Transverse colon (tissue), 4 donors: ENCODE data around the gene CBX6. TPM values are rescaled to one million over a fixed set of nuclear protein-coding genes. Genes with fewer than 3 reads are reported as not detected.

ENCODE experiments used
- DNase-seq: peaks from one replicate; pipeline ENCODE4 v3.0.0-alpha.2; 2019
- H3K27ac ChIP-seq, 4 donors: fragments of 200-600 bp; sonication (generic); 2 replicates each; pipeline ENCODE4 v1.5.1; 2016 to 2018; ENCODE audit warnings: inconsistent platforms in 4 of 4
- H3K27me3 ChIP-seq: fragments of 200-600 bp; sonication (generic); 2 replicates; pipeline ENCODE4 v1.5.1; 2017; ENCODE audit warnings: inconsistent platforms
- H3K36me3 ChIP-seq, 4 donors: fragments of 200-600 bp; sonication (generic); 2 replicates each; pipeline ENCODE4 v1.5.1; 2017 to 2019; ENCODE audit warnings: inconsistent platforms in 4 of 4
- H3K4me1 ChIP-seq, 4 donors: fragments of 200-600 bp; sonication (generic); 2 replicates each; pipeline ENCODE4 v1.5.1; 2017 to 2020; ENCODE audit warnings: inconsistent platforms in 4 of 4
- H3K4me3 ChIP-seq, 4 donors: fragments of 200-600 bp; sonication (generic); 1 replicate in 1 of 4; 2 replicates in 3 of 4; pipeline versions ENCODE4 v1.5.1 to v1.6.1; 2017 to 2019; ENCODE audit warnings: inconsistent platforms in 4 of 4
- H3K9me3 ChIP-seq, 2 donors: fragments of 200-600 bp; sonication (generic); 2 replicates each; pipeline ENCODE4 v1.5.1; 2017 to 2019; ENCODE audit warnings: inconsistent platforms in 2 of 2
- CTCF ChIP-seq, 5 experiments: fragments of 200-600 bp in 3 of 5; fragments of 450-650 bp in 2 of 5; sonication (generic) in 3 of 5; IDR thresholded peaks; 1 replicate in 2 of 5; 2 replicates in 3 of 5; pipeline ENCODE4 v1.5.1; 2016 to 2017; ENCODE audit warnings: antibody characterized with exemption in 5 of 5, inconsistent platforms in 3 of 5, mild to moderate bottlenecking in 2 of 5, moderate library complexity in 1 of 5
- EP300 ChIP-seq: sonication (generic); formaldehyde crosslinking; IDR thresholded peaks from one replicate; pipeline ENCODE4 v1.6.1; 2017; ENCODE audit warnings: antibody characterized with exemption, low read depth
- POLR2A ChIP-seq: fragments of 450-650 bp; IDR thresholded peaks from one replicate; pipeline ENCODE4 v1.6.1; 2016; ENCODE audit warnings: antibody characterized with exemption, mild to moderate bottlenecking, moderate library complexity
- POLR2AphosphoS5 ChIP-seq, 3 donors: sonication (generic); formaldehyde crosslinking; IDR thresholded peaks; one replicate each; pipeline ENCODE4 v1.6.1; 2016; ENCODE audit warnings: antibody characterized with exemption in 3 of 3
- WGBS, 2 donors: methylation state at CpG; one replicate each; pipeline ENCODE4 v1.1.5; 2018; ENCODE audit warnings: low coverage in 1 of 2; 5-methylcytosine and 5-hydroxymethylcytosine counted together
- in situ Hi-C, 4 donors: fragments of 200-750 bp; cut with MboI; loops; one replicate each; pipeline versions ENCODE4 v1.15.0 to v1.15.1; 2017; ENCODE audit warnings: low sequenced_read_pairs in 3 of 4, low pct_ligation_motif_present in 1 of 4, low pct_unique_long_range_greater_than_20kb in 1 of 4
- intact Hi-C: fragments of 100-400 bp; cut with DNase I; formaldehyde crosslinking; loops from one replicate; pipeline ENCODE4 v1.15.1; 2023; ENCODE audit warnings: low total_unique reads
- total RNA-seq, 4 donors: library from RNA; depleted of rRNA; stranded (reverse); fragments of >200 nt; gene quantifications; one replicate each; pipeline ENCODE4 v1.1.0, GENCODE V29; 2016

CBX6 gene
- total RNA-seq, 4 donors from 2014 or later: 14.5 to 42.6 (median 22.1) TPM

- intact Hi-C loops: loop anchor here (1.0 to 10.0 kb wide), 4 partner anchors 104 to 266 kb away; partner anchors contain the start of gene APOBEC3B
- H3K9me3 ChIP-seq: no peaks in the 10 kb centered on the region
- no peak overlapping the region for H3K4me3 ChIP-seq
- no peaks in the 10 kb centered on the region for H3K36me3 ChIP-seq
- DNase-seq: no peak
- WGBS, 2 donors: 91% methylated on average over 8 of the region's 8 CpGs; no CpG with 5 or more reads in 1 of the 2 donors
- peaks cover 27 to 58% (median 42%) of the 10 kb centered on the region in 4 donors for H3K4me1 ChIP-seq
- in situ Hi-C loops: loop anchor here in 2 of 4 donors (10.0 to 25.0 kb wide), 2 partner anchors 244 to 246 kb away; no protein-coding TSS in a partner anchor
- H3K27ac ChIP-seq: no peak overlapping the region
- no peak for TF ChIP-seq CTCF (IDR thresholded peaks at IDR 0.05)
- TF ChIP-seq POLR2A: no peak
- TF ChIP-seq EP300: no peak
- no peak for TF ChIP-seq POLR2AphosphoS5 (IDR thresholded peaks at IDR 0.05)
- peaks cover 19% of the 10 kb centered on the region for H3K27me3 ChIP-seq
Measured at GRCh38 chr22:38868286-38868721, 3.7 kb downstream of the CBX6 start.

GRCh38 chr22:38867471-38868285 lies 4.3 kb downstream of the CBX6 start:
- 90% methylated on average over 18 of the region's 18 CpGs; no CpG with 5 or more reads in 1 of the 2 donors for WGBS, 2 donors
- Histone ChIP-seq H3K27me3 (peaks cover 13% of the 10 kb centered on the region), H3K36me3 (no peaks in the 10 kb centered on the region), H3K4me3 (no peak overlapping the region), H3K27ac (no peak overlapping the region), H3K9me3 (no peaks in the 10 kb centered on the region), H3K4me1 (peaks cover 29 to 56% (median 48%) of the 10 kb centered on the region in 4 donors)
- in situ Hi-C loops (loop anchor here in 2 of 4 donors (10.0 to 25.0 kb wide), 2 partner anchors 245 to 247 kb away; no protein-coding TSS in a partner anchor), intact Hi-C loops (loop anchor here (1.0 to 10.0 kb wide), 4 partner anchors 103 to 267 kb away; partner anchors contain the start of gene APOBEC3B)
- no peak for TF ChIP-seq POLR2AphosphoS5 (IDR thresholded peaks at IDR 0.05)
- TF ChIP-seq POLR2A: no peak
- TF ChIP-seq CTCF (IDR thresholded peaks at IDR 0.05): no peak
- TF ChIP-seq EP300: no peak
- no peak for DNase-seq

GRCh38 chr22:38867124-38867455 lies 4.9 kb downstream of the CBX6 start:
- WGBS, 2 donors: 90% methylated on average over 13 of the region's 13 CpGs; no CpG with 5 or more reads in 1 of the 2 donors
- Histone ChIP-seq H3K9me3 (no peaks in the 10 kb centered on the region), H3K27ac (no peak overlapping the region), H3K27me3 (peaks cover 11% of the 10 kb centered on the region), H3K4me3 (no peak overlapping the region), H3K4me1 (peaks cover 32 to 57% (median 47%) of the 10 kb centered on the region in 4 donors), H3K36me3 (no peaks in the 10 kb centered on the region)
- no peak for DNase-seq
- no peak for TF ChIP-seq POLR2A
- TF ChIP-seq POLR2AphosphoS5 (IDR thresholded peaks at IDR 0.05): no peak
- intact Hi-C loops (loop anchor here (5.0 to 10.0 kb wide), 3 partner anchors 102 to 268 kb away; partner anchors contain the start of gene APOBEC3B), in situ Hi-C loops (loop anchor here in 2 of 4 donors (10.0 to 25.0 kb wide), 2 partner anchors 245 to 248 kb away; no protein-coding TSS in a partner anchor)

- no peak for TF ChIP-seq POLR2AphosphoS5 (IDR thresholded peaks at IDR 0.05)
- TF ChIP-seq EP300: no peak
- no peak for TF ChIP-seq CTCF (IDR thresholded peaks at IDR 0.05)
- no peak for TF ChIP-seq POLR2A
- 88% methylated on average over 68 of the region's 75 CpGs; no CpG with 5 or more reads in 1 of the 2 donors for WGBS, 2 donors
- no peaks in the 10 kb centered on the region for H3K9me3 ChIP-seq
- no peak for DNase-seq
- H3K27me3 ChIP-seq: peaks cover 8% of the 10 kb centered on the region
- no peak overlapping the region for H3K4me3 ChIP-seq
- intact Hi-C loops: loop anchor here (5.0 to 10.0 kb wide), 3 partner anchors 102 to 268 kb away; partner anchors contain the start of gene APOBEC3B
- H3K27ac ChIP-seq: no peak overlapping the region
- in situ Hi-C loops: loop anchor here in 2 of 4 donors (10.0 to 25.0 kb wide), 2 partner anchors 246 to 248 kb away; no protein-coding TSS in a partner anchor
- H3K36me3 ChIP-seq: no peaks in the 10 kb centered on the region
- peaks cover 32 to 59% (median 47%) of the 10 kb centered on the region in 4 donors for H3K4me1 ChIP-seq
Measured at GRCh38 chr22:38866399-38867123, 5.5 kb downstream of the CBX6 start.
